ENCODE results near the gene UPF2. TPM values are rescaled to one million over a fixed set of nuclear protein-coding genes. Genes with fewer than 3 reads are reported as not detected.

UPF2 gene
- total RNA-seq, 3 donors from 2014 or later (not counting 1 experiment from before 2014, with no cell fraction given) = 29.3 to 33.2 (median 30.1) TPM

- DNase-seq (no peak), ATAC-seq (no peak)
- H3K27ac Mint-ChIP-seq = no peak overlapping the region
- H3K27me3 ChIP-seq (ENCODE audit: control insufficient read depth, insufficient read depth, low read length) = no peaks in the 10 kb centered on the region
- H3K4me3 Mint-ChIP-seq = no peak overlapping the region
- intact Hi-C loops (cut with micrococcal nuclease) = no loop called here
- H3K4me3 ChIP-seq (ENCODE audit: low read length) = no peak overlapping the region
- peaks cover 0 to 3% of the 10 kb centered on the region in 2 donors for H3K27me3 Mint-ChIP-seq (ENCODE audit: low read depth in 2 of 2)
- no peaks in the 10 kb centered on the region for H3K9me3 Mint-ChIP-seq
- no peaks in the 10 kb centered on the region for H3K9me3 ChIP-seq (ENCODE audit: control insufficient read depth, insufficient read depth, low read length)
- no peaks in the 10 kb centered on the region for H3K36me3 Mint-ChIP-seq
- H3K4me1 Mint-ChIP-seq = no peaks in the 10 kb centered on the region
- no peaks in the 10 kb centered on the region for H3K36me3 ChIP-seq (ENCODE audit: control insufficient read depth, insufficient read depth, low read length)
- no peaks in the 10 kb centered on the region for H3K4me1 ChIP-seq (ENCODE audit: control insufficient read depth, insufficient read depth, low read length)
- H3K27ac ChIP-seq (ENCODE audit: low read length) = no peak overlapping the region
- WGBS (ENCODE audit: insufficient coverage) = 87% methylated on average over 10 of the region's 11 CpGs
- no peak for TF ChIP-seq CTCF (IDR thresholded peaks at IDR 0.05)
Measured at GRCh38 chr10:11913079-11913641, 129.4 kb downstream of the UPF2 start.

GRCh38 chr10:11910102-11910501 is 132.5 kb downstream of the UPF2 start:
- no peak for ATAC-seq

GRCh38 chr10:11909618-11910017 is 133.0 kb downstream of the UPF2 start:
- H3K9me3 ChIP-seq (ENCODE audit: control insufficient read depth, insufficient read depth, low read length) = no peaks in the 10 kb centered on the region
- H3K27ac Mint-ChIP-seq = no peak overlapping the region
- no peak overlapping the region for H3K27ac ChIP-seq (ENCODE audit: low read length)
- no peaks in the 10 kb centered on the region for H3K36me3 Mint-ChIP-seq
- H3K9me3 Mint-ChIP-seq = no peaks in the 10 kb centered on the region
- no peak overlapping the region for H3K4me3 Mint-ChIP-seq
- ATAC-seq (no peak), DNase-seq (no peak)
- WGBS (ENCODE audit: insufficient coverage) = 88% methylated on average over 10 of the region's 10 CpGs
- intact Hi-C loops (cut with micrococcal nuclease) = no loop called here
- peaks cover 4% of the 10 kb centered on the region for H3K4me1 ChIP-seq (ENCODE audit: control insufficient read depth, insufficient read depth, low read length)
- H3K4me1 Mint-ChIP-seq = peaks cover 0 to 5% of the 10 kb centered on the region in 2 donors
- no peak for TF ChIP-seq CTCF (IDR thresholded peaks at IDR 0.05)
- H3K4me3 ChIP-seq (ENCODE audit: low read length) = no peak overlapping the region
- peaks cover 0 to 3% of the 10 kb centered on the region in 2 donors for H3K27me3 Mint-ChIP-seq (ENCODE audit: low read depth in 2 of 2)
- no peaks in the 10 kb centered on the region for H3K36me3 ChIP-seq (ENCODE audit: control insufficient read depth, insufficient read depth, low read length)
- no peaks in the 10 kb centered on the region for H3K27me3 ChIP-seq (ENCODE audit: control insufficient read depth, insufficient read depth, low read length)

More at GRCh38 chr10:11910102-11910501, 132.5 kb downstream of the UPF2 start:
- Histone ChIP-seq H3K36me3 (ENCODE audit: control insufficient read depth, insufficient read depth, low read length) (no peaks in the 10 kb centered on the region), H3K4me3 (ENCODE audit: low read length) (no peak overlapping the region), H3K9me3 (ENCODE audit: control insufficient read depth, insufficient read depth, low read length) (no peaks in the 10 kb centered on the region), H3K27me3 (ENCODE audit: control insufficient read depth, insufficient read depth, low read length) (no peaks in the 10 kb centered on the region), H3K4me1 (ENCODE audit: control insufficient read depth, insufficient read depth, low read length) (peaks cover 4% of the 10 kb centered on the region), H3K27ac (ENCODE audit: low read length) (no peak overlapping the region)
- Mint-ChIP-seq H3K36me3 (no peaks in the 10 kb centered on the region), H3K4me1 (peaks cover 0 to 5% of the 10 kb centered on the region in 2 donors), H3K9me3 (no peaks in the 10 kb centered on the region), H3K27me3 (ENCODE audit: low read depth in 2 of 2) (peaks cover 0 to 3% of the 10 kb centered on the region in 2 donors), H3K27ac (no peak overlapping the region), H3K4me3 (no peak overlapping the region)
- WGBS (ENCODE audit: insufficient coverage) = 86% methylated on average over 10 of the region's 10 CpGs
- intact Hi-C loops (cut with micrococcal nuclease) = no loop called here
- TF ChIP-seq CTCF (IDR thresholded peaks at IDR 0.05) = no peak
- no peak for DNase-seq

GRCh38 chr10:11908991-11909390 is 133.6 kb downstream of the UPF2 start:
- Histone ChIP-seq H3K4me3 (ENCODE audit: low read length) (no peak overlapping the region), H3K9me3 (ENCODE audit: control insufficient read depth, insufficient read depth, low read length) (no peaks in the 10 kb centered on the region), H3K27me3 (ENCODE audit: control insufficient read depth, insufficient read depth, low read length) (no peaks in the 10 kb centered on the region), H3K36me3 (ENCODE audit: control insufficient read depth, insufficient read depth, low read length) (no peaks in the 10 kb centered on the region), H3K27ac (ENCODE audit: low read length) (no peak overlapping the region), H3K4me1 (ENCODE audit: control insufficient read depth, insufficient read depth, low read length) (peaks cover 4% of the 10 kb centered on the region)
- Mint-ChIP-seq H3K36me3 (no peaks in the 10 kb centered on the region), H3K4me1 (peaks cover 0 to 5% of the 10 kb centered on the region in 2 donors), H3K27ac (no peak overlapping the region), H3K9me3 (no peaks in the 10 kb centered on the region), H3K4me3 (no peak overlapping the region), H3K27me3 (ENCODE audit: low read depth in 2 of 2) (peaks cover 0 to 3% of the 10 kb centered on the region in 2 donors)
- ATAC-seq (no peak), DNase-seq (no peak)
- WGBS (ENCODE audit: insufficient coverage) = 95% methylated on average over 11 of the region's 11 CpGs
- intact Hi-C loops (cut with micrococcal nuclease) = no loop called here
- no peak for TF ChIP-seq CTCF (IDR thresholded peaks at IDR 0.05)
